NAMALWA (cell line): ENCODE data around the gene ACSL1.

ENCODE experiments used
- DNase-seq: peaks from one replicate; pipeline ENCODE4 v3.0.0-alpha.2; 2015; ENCODE audit warnings: low spot score

ACSL1 gene

DNA sequence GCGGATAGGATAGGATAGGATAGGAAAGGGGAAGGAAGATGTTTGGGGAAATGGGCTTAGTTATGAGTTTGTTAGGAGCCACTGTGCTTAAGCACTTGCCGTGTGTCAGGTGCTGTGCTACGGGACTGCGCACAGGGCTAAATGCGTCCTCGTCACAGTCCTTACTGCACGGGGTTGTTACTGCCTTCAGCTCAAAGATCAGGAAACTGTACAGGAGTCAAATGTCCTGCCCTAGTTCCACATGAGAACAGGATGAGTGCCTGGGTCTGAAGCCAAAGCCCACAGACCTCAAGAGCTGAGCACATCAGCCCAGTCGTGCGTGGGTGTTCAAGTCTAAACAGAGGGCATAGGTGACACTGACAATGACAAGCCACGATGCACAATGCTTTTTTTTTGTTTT is 15.0 kb downstream of the ACSL1 start:
- no peak for DNase-seq

DNA sequence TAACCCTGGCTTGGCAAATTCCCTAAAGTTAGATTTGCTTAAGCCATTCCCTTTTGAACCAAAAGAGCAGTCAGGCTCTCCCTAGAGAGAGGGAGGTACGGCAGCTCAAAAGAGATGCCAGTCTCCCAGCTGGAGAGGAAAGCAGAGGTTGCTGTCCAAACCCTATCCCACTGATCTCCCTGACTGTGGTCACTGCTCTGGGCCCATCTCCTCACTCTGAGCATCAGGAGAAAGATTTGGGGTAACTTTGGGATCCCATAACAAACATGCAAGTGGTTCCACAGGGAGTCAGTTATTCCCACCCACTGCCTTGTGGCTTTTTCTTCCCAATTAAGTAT is 17.1 kb downstream of the ACSL1 start:
- no peak for DNase-seq

- DNase-seq: no peak
Observed at GRCh38 chr4:184807797-184808712, 17.7 kb downstream of the ACSL1 start.

DNA sequence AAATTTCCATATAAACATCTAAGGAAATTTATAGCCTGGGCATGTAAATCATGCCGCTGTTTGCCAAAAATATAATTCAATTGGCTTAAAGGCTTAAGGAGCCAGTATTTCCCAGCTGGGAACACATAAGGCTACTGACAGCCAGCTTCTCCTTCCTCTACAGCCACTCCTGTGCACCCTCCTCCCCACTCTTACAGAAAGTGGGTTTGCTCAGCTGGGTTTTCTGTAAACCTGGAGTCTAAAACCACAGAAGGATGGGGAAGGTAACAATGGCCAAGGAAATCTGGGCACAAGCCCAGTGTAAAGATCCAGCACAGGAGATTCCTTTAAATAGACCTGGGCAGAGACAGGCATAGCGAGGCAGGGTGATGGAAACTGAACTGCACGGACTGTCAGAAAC is 18.5 kb downstream of the ACSL1 start:
- no peak for DNase-seq

DNA sequence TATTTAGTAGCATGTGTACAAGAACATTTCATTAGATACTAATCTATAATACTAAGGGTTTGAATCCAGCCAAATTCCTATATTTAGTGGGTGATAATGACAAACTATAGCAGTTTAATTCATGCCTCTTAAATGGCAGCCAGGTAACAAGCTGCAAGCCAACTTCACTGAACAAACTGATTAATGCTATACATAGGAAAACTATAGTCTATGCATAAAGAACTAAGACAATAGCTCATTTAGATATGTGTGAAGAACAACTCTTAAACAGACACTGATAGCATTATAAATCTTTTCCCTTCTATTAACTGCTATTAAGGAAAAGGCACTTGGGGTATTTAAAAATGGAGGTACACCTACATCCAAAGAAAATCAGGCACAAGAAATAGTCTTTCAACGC is 19.1 kb downstream of the ACSL1 start:
- DNase-seq: no peak

GRCh38 chr4:184806229-184806550 is 19.6 kb downstream of the ACSL1 start:
- no peak for DNase-seq

GRCh38 chr4:184805462-184806228 is 20.1 kb downstream of the ACSL1 start:
- peak; percentile 44 for DNase-seq

GRCh38 chr4:184804621-184805020 is 21.1 kb downstream of the ACSL1 start:
- DNase-seq: no peak

DNA sequence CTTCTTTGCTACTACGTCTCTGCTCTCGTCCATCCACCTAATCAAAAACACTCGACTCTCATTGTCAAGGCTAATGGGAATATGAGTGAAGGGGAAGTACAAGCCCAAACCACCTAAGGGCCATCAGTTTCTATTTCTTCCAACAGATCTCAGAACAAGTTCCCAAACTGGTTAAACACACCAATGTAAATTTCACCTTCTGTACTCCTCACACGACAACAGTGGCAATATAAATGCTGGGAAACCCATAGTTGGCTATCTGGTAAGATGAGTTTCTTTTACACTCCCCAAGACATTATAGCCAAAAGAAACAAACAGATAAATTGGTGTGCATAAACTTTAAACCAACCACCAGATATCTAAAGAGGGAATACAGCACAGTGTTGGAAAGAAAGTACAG is 21.9 kb downstream of the ACSL1 start:
- no peak for DNase-seq

DNA sequence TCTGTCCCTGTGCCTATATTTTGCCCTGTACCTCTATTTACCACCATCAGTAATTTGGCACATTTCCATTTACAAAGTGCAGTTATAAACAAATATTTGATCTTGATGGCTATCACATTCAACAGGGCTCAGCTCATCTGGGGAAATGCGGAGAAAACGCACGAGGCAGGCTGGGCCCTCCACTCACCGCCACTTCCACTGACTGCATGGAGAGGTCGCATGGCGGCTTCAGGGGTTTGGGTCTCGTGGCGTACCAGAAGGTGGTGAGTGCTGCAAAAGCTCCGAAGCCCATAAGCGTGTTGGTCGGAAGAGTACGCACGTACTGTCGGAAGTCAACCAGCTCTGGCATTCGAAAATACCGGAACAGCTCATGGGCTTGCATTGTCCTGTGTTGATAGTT is 22.6 kb downstream of the ACSL1 start:
- no peak for DNase-seq

- no peak for DNase-seq
Observed at GRCh38 chr4:184802697-184803015, 23.1 kb downstream of the ACSL1 start.

DNA sequence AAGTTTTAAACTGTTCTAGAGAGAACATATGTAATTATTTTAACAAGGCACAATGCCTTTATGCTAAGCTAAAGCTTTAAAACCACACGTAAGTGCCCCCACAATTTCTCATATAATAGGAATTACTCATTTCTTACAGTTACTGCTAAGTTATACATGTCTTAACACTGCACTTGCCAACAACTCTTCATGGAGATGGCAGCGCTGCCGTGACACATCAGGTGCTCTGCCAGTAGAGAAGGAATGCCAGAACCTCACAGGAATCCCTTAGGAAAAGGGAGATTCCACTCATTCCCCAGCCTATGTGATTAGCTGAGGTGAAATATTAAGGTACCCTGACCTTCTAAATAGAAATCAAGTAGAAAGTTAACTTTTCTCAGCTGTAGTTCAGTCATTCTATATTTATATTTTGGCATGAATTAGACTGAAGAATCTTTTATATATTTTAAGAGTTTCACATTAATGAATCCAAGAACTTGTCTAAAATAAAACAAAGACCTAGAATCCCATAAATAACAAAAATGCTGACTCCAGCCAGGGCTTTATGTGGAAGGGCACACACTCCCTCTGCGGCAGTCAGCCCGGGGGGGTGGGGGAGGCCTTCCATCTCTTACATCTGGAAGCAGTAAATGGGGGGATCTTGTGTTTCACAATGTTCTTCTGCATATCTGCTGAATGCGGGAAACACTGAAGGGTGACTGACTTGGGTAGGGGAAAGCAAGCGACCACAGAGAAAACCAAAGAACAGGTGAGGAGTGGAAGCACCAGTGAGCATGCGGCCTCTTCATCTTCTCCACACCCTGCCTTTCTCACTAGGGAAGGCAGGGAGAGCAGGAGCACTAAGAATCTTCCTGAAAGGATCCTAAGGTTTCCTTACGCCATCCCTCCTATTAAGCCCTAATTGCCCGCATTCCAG is 23.7 kb downstream of the ACSL1 start:
- DNase-seq: no peak

GRCh38 chr4:184798504-184798903 is 27.3 kb downstream of the ACSL1 start:
- no peak for DNase-seq

GRCh38 chr4:184796906-184797305 is 28.9 kb downstream of the ACSL1 start:
- no peak for DNase-seq

DNA sequence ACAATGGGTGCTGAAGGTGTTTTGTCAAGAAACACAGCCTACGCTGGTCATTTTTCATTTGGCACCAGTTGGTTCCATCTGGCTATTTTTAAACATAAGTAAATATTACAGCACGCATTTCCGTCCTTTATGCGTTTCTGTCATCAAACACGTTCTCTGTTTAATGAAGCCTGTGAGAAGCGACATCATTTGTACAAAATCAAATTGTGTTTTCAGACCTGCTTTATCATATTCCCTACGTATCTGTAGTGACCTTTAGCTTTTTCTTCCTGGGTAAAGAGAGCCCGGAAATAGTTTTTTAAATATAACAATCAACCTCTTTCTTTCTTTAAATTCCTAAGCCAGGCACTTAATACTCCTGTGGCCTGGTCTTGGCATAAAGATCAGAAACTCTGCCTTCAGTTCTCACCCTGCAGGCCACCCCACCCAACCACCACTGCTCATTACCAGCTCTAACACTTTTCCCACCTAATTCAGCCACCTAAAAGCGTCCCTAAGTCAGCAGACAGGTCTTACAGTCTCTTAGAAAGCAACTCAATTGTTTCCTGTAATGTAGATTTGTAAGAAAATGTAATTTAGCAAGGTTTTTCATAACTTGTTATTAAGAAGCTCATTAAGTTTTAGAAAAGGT is 30.4 kb downstream of the ACSL1 start:
- no peak for DNase-seq

DNA sequence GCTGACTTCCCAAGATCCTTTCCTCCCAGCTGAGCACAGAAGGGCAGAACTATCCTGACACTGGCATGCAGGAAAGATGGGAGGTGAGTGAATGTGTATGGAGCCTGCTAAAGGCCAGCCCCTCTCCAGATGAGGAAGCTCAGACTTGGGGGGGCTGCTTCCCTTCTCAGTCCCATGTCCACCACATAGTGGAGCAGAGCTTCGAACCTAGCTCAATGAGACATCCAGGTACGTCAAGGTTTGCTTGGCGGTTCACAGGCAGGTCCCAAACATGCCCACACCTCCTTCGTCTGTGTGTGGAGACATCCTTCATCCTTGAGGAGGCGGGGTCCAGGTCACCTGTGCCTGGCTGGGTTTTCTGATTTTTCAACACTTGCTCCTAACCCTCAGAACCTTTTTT is 31.3 kb downstream of the ACSL1 start:
- no peak for DNase-seq

DNA sequence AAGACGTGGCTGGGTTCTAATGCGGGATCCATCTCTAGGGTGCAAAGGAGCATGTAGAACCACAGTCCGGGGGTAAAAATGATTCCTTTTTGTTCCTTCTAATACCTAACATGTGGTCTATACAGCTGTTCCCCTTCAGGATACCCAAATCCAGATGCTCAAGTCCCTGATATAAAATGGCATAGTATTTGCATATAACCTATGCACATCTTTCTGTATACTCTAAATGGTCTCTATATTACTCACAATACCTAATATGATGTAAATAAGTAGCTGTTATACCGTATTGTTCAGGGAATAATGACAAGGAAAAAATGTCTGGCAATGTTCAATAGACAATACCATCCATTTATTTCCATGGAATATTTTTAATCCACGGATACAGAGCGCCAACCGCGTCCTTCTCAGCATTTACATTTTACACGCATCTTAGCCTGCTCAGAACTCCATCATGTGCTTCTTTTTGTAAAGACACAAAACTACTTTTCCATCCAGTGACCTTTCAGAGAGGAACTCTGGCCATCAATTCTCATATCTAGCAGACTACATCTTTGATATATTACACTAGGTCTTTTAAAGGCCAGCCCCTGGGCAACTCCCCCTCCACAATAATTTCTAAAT is 31.9 kb downstream of the ACSL1 start:
- DNase-seq: no peak

DNA sequence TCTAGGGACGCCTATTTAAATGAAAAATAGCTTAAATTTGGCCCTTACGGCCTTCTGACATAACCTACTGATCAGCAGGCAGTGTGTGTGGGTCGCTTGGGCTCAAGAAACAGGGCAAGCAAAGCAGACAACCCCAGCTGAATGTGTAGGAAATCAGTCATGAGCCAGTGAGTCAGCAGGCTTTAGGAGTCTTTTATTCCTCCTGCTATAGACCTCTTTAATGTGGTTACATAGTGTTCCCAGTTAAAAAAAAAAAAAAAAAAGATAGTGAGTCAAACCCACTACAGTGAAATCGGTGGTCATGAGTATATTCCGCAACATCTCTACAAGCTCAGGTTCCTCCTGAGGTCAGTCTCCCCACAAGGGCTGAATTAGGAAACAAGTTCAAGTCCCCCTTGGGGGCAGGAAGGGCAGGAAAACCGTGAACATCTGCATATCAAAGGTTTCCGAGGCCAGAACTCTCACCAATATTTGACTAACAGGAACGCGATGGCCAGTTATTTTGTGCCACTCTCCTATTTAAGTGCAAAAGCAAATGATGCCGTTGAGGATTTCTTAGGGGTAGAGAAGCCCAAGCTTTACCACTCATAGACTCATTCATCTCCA is 32.7 kb downstream of the ACSL1 start:
- no peak for DNase-seq

GRCh38 chr4:184792334-184792733 is 33.4 kb downstream of the ACSL1 start:
- no peak for DNase-seq

DNA sequence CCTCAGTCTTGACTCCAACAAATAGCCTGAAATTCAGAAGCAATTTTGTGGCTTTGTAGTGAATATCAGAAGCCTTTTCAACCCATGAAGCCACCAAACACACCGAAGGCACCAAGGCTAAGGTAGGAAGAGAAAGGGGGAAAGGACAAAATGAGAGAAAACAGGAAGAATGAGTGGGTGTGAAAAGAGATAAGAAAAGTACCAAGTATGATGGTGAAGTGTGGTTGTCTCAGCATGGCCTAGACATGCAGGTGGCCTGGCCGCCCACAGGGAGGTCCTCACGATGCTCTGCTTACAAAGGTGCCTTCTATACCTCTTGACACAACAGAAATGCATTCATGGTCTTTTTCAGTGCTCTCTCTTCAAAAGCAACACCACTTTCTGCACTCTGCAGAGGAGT is 34.9 kb downstream of the ACSL1 start:
- no peak for DNase-seq

DNA sequence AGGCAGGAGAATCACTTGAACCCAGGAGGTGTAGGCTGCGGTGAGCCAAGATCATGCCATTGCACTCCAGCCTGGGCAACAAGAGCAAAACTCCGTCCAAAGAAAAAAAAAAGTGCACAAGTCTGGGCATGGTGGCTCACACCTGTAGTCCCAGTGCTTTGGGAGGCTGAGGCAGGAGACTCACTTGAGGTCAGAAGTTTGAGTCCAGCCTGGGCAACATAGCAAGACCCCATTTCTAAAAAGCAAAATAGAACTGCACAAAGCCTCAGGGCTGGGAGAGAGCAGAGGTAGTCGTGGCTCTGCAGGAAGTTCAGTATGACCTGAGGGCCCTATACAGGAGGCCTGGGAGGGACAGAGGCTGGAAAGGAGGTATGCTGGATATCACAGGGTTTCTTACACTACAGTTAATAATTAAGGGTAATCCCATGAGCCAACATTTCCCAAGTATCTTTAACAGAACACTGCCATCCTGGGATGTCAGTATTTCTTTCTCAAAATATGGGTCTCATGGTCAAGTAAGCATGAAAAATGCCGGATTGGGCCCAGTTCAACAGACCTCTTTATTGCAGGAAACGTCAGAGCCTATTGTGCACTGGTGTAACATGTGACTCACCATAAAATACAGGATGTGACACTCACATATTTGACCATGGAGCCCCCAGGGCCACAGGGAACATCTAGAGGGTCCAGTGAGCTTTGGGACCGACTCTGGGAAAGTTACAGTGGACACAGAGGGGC is 37.8 kb downstream of the ACSL1 start:
- DNase-seq: no peak
